Astrocyte (in vitro differentiated cells and primary cell): ENCODE results near the gene TUBG2. TPM values are rescaled to one million over a fixed set of nuclear protein-coding genes. Genes with fewer than 3 reads are reported as not detected.

ENCODE experiments used
- DNase-seq: peaks from one replicate; pipeline ENCODE4 v3.0.0-alpha.2; 2010; ENCODE audit warnings: low read depth
- FAIRE-seq: peaks from 2 replicates; lab custom pipeline; 2011; peaks lifted over from hg19 to GRCh38; lab: Jason Lieb, UNC
- H2AFZ ChIP-seq: 2 replicates; pipeline ENCODE4 v1.6.0; 2012; ENCODE audit warnings: low read depth, low read length, inconsistent platforms
- H3K27ac ChIP-seq: 2 replicates; pipeline ENCODE4 v1.5.1; 2011; ENCODE audit warnings: low read depth, low read length, inconsistent platforms
- H3K27me3 ChIP-seq: 2 replicates; pipeline ENCODE4 v1.6.0; 2011; ENCODE audit warnings: low read length, inconsistent platforms; ENCODE audit not compliant: insufficient read depth
- H3K36me3 ChIP-seq: 2 replicates; pipeline ENCODE4 v1.5.1; 2011; ENCODE audit warnings: low read length, inconsistent platforms; ENCODE audit not compliant: insufficient read depth
- H3K4me1 ChIP-seq: 2 replicates; pipeline ENCODE4 v1.5.1; 2011; ENCODE audit warnings: low read length, inconsistent platforms; ENCODE audit not compliant: insufficient read depth
- H3K4me2 ChIP-seq: 2 replicates; pipeline ENCODE4 v1.6.0; 2012; ENCODE audit warnings: low read length, inconsistent platforms
- H3K4me3 ChIP-seq: 2 replicates; pipeline ENCODE4 v1.5.1; 2011; ENCODE audit warnings: low read depth, mild to moderate bottlenecking, low read length, inconsistent platforms; ENCODE audit not compliant: insufficient read depth
- H3K79me2 ChIP-seq: 2 replicates; pipeline ENCODE4 v1.6.0; 2012; ENCODE audit warnings: mild to moderate bottlenecking, low read length, inconsistent platforms; ENCODE audit not compliant: insufficient read depth
- H3K9ac ChIP-seq: 2 replicates; pipeline ENCODE4 v1.6.0; 2012; ENCODE audit warnings: mild to moderate bottlenecking, low read length, inconsistent platforms
- H3K9me3 ChIP-seq: 2 replicates; pipeline ENCODE4 v1.5.1; 2012; ENCODE audit warnings: low read depth, mild to moderate bottlenecking, low read length, inconsistent platforms; ENCODE audit not compliant: insufficient read depth
- H4K20me1 ChIP-seq: 2 replicates; pipeline ENCODE4 v1.6.0; 2012; ENCODE audit warnings: low read length, inconsistent platforms; ENCODE audit not compliant: insufficient read depth
- H3K27ac Mint-ChIP-seq: one replicate; pipeline ENCODE4 v1.8.0; 2021; ENCODE audit warnings: mild to moderate bottlenecking, mixed read lengths; ENCODE audit not compliant: unreplicated experiment
- H3K27me3 Mint-ChIP-seq: one replicate; pipeline ENCODE4 v1.8.0; 2021; ENCODE audit warnings: low read depth, mixed read lengths; ENCODE audit not compliant: unreplicated experiment
- H3K36me3 Mint-ChIP-seq: one replicate; pipeline ENCODE4 v1.8.0; 2021; ENCODE audit warnings: low read depth, mixed read lengths; ENCODE audit not compliant: unreplicated experiment
- H3K4me1 Mint-ChIP-seq: one replicate; pipeline ENCODE4 v1.8.0; 2021; ENCODE audit warnings: low read depth, mixed read lengths; ENCODE audit not compliant: unreplicated experiment
- H3K4me3 Mint-ChIP-seq: one replicate; pipeline ENCODE4 v1.8.0; 2021; ENCODE audit warnings: mild to moderate bottlenecking, moderate library complexity, mixed read lengths; ENCODE audit not compliant: unreplicated experiment
- H3K9me3 Mint-ChIP-seq: one replicate; pipeline ENCODE4 v1.8.0; 2021; ENCODE audit warnings: mild to moderate bottlenecking, mixed read lengths; ENCODE audit not compliant: unreplicated experiment
- CTCF ChIP-seq: IDR thresholded peaks from 2 replicates; pipeline ENCODE4 v1.5.1; 2011; ENCODE audit warnings: low read depth, mild to moderate bottlenecking, inconsistent platforms, low read length, moderate library complexity; ENCODE audit not compliant: insufficient read depth
- EZH2 ChIP-seq: IDR thresholded peaks from 2 replicates; pipeline ENCODE4 v1.6.1; 2012; ENCODE audit warnings: mild to moderate bottlenecking, low read length, inconsistent platforms; ENCODE audit not compliant: insufficient read depth
- total RNA-seq: library from RNA; stranded (reverse); gene quantifications from 2 replicates; pipeline ENCODE4 v1.2.1, GENCODE V29; 2021

The TUBG2 gene
- total RNA-seq, 1 donor from 2014 or later = 14.4 TPM

DNA sequence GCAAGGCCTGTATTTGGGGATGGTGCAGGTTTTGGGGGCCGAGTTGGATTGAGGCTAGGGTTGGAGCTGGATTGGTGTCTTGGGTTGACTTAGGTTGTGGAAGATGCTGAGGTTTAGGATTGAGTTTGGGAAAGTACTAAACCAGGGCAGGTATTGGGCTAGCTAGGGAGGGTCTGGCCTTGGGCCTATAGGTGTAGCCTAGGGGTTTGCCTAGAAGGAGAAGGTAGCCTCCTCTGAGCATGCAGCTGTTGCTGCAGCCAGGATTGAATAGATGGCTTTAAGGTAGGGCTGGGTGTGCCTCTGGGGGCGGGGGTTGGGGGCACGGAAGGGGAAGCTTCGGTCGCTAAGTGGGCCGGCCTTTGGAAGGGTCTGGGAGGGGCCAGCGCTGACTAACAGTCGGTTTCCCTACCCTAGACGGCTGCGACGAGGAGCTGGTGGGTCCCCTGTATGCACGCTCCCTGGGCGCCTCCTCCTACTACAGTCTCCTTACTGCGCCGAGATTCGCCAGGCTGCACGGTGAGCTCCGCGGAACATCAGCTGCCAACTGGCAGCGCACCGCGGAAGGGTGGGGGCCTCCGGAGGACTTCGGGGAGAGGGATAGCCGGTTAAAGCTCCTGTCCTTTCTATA is 24.4 kb downstream of the TUBG2 start:
- H3K4me1 ChIP-seq = peaks cover 31% of the 10 kb centered on the region
- peak overlapping the region; percentile 62 for H3K4me3 ChIP-seq
- peaks cover 12% of the 10 kb centered on the region for H4K20me1 ChIP-seq
- peak overlapping the region; percentile 85 for H3K4me3 Mint-ChIP-seq
- no peak overlapping the region for H3K27ac ChIP-seq
- H3K79me2 ChIP-seq = no peaks in the 10 kb centered on the region
- peaks cover 10% of the 10 kb centered on the region for H3K36me3 Mint-ChIP-seq
- peaks cover 33% of the 10 kb centered on the region for H3K27me3 ChIP-seq
- peak overlapping the region; percentile 92 for H3K4me2 ChIP-seq
- peaks cover 9% of the 10 kb centered on the region for H3K9me3 ChIP-seq
- FAIRE-seq (no peak), DNase-seq (peak; percentile 51)
- H3K36me3 ChIP-seq = no peaks in the 10 kb centered on the region
- no peaks in the 10 kb centered on the region for H3K9me3 Mint-ChIP-seq
- H3K27ac Mint-ChIP-seq = peak overlapping the region; percentile 69
- peaks cover 9% of the 10 kb centered on the region for H3K27me3 Mint-ChIP-seq
- H2AFZ ChIP-seq = peak overlapping the region; percentile 81
- no peak for TF ChIP-seq EZH2
- no peak for TF ChIP-seq CTCF
- peak overlapping the region; percentile 64 for H3K9ac ChIP-seq
- peaks cover 12% of the 10 kb centered on the region for H3K4me1 Mint-ChIP-seq

DNA sequence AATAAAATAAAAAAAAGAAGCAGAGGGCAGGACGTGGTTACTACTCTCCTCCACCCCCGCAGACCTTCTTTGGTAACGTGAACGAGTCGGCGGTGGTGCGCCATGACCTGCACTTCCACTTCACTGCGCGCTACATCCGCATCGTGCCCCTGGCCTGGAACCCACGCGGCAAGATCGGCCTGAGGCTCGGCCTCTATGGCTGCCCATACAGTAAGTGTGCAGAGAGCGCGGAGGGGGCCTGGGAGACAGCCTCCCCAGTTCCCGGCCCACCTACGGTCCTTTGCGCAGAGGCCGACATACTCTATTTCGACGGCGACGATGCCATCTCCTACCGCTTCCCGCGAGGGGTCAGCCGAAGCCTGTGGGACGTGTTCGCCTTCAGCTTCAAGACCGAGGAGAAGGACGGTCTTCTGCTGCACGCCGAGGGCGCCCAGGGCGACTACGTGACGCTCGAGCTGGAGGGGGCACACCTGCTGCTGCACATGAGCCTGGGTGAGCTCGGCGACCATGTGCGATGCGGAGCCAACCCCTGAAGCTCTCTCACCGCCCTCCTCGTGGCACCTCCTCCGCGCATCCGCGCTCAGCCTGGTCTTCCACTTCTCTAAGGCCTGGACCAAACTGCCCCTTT is 26.0 kb downstream of the TUBG2 start:
- Histone ChIP-seq H3K36me3 (no peaks in the 10 kb centered on the region), H3K4me1 (peaks cover 19% of the 10 kb centered on the region), H3K9me3 (peaks cover 9% of the 10 kb centered on the region), H3K4me3 (no peak overlapping the region), H2AFZ (no peak overlapping the region), H3K27ac (no peak overlapping the region), H3K27me3 (peaks cover 34% of the 10 kb centered on the region), H3K79me2 (no peaks in the 10 kb centered on the region), H3K9ac (no peak overlapping the region), H4K20me1 (peaks cover 12% of the 10 kb centered on the region), H3K4me2 (peak overlapping the region; percentile 3)
- no peak overlapping the region for H3K27ac Mint-ChIP-seq
- H3K9me3 Mint-ChIP-seq = no peaks in the 10 kb centered on the region
- H3K4me3 Mint-ChIP-seq = no peak overlapping the region
- no peak for DNase-seq
- no peak for TF ChIP-seq CTCF
- TF ChIP-seq EZH2 = peak; percentile 36
- no peak for FAIRE-seq
- H3K4me1 Mint-ChIP-seq = peaks cover 6% of the 10 kb centered on the region
- peaks cover 20% of the 10 kb centered on the region for H3K36me3 Mint-ChIP-seq
- peaks cover 9% of the 10 kb centered on the region for H3K27me3 Mint-ChIP-seq

- Histone ChIP-seq H2AFZ (no peak overlapping the region), H3K9me3 (peaks cover 9% of the 10 kb centered on the region), H3K9ac (no peak overlapping the region), H3K27me3 (peaks cover 34% of the 10 kb centered on the region), H4K20me1 (peaks cover 12% of the 10 kb centered on the region), H3K4me1 (peaks cover 13% of the 10 kb centered on the region), H3K36me3 (no peaks in the 10 kb centered on the region), H3K27ac (no peak overlapping the region), H3K79me2 (no peaks in the 10 kb centered on the region), H3K4me2 (no peak overlapping the region), H3K4me3 (no peak overlapping the region)
- H3K4me1 Mint-ChIP-seq = peaks cover 6% of the 10 kb centered on the region
- H3K27ac Mint-ChIP-seq = no peak overlapping the region
- peaks cover 20% of the 10 kb centered on the region for H3K36me3 Mint-ChIP-seq
- no peak for DNase-seq
- H3K9me3 Mint-ChIP-seq = no peaks in the 10 kb centered on the region
- TF ChIP-seq EZH2 (no peak), CTCF (no peak)
- no peak for FAIRE-seq
- H3K27me3 Mint-ChIP-seq = peaks cover 12% of the 10 kb centered on the region
- H3K4me3 Mint-ChIP-seq = no peak overlapping the region
These were observed 26.7 kb downstream of the TUBG2 start for GRCh38 chr17:42685831-42686230.
